ENCODE measurements around the gene TPX2. TPM values are rescaled to one million over a fixed set of nuclear protein-coding genes. Genes with fewer than 3 reads are reported as not detected.

The TPX2 gene
- total RNA-seq, 1 donor from 2014 or later, result 1.2 TPM

Other genes starting within 250 kb of the TPX2 start
- 46.7 TPM for gene HM13, start 224.8 kb upstream of the TPX2 start, total RNA-seq
- 98.9 TPM for gene ID1, start 134.0 kb upstream of the TPX2 start, total RNA-seq
- 7.1 TPM for gene COX4I2, start 101.4 kb upstream of the TPX2 start, total RNA-seq
- gene BCL2L1, start 16.4 kb upstream of the TPX2 start, total RNA-seq, result 55.2 TPM
- 0.35 TPM for gene MYLK2, start 80.1 kb downstream of the TPX2 start, total RNA-seq
- gene FOXS1, start 106.3 kb downstream of the TPX2 start, total RNA-seq, result 0.89 TPM
- 2.9 TPM for gene DUSP15, start 131.2 kb downstream of the TPX2 start, total RNA-seq
- not detected for gene TTLL9, start 131.3 kb downstream of the TPX2 start, total RNA-seq
- 11.0 TPM for gene PDRG1, start 212.8 kb downstream of the TPX2 start, total RNA-seq
- not detected for gene XKR7, start 228.9 kb downstream of the TPX2 start, total RNA-seq